Activated B cell treated with CpG ODN at 0.5 μM for 24 hours (primary cell): ENCODE measurements around the gene TMCO5A. TPM values are rescaled to one million over a fixed set of nuclear protein-coding genes. Genes with fewer than 3 reads are reported as not detected.

Experiments
- ATAC-seq: fragments of 200-7000 bp; cut with Tn5 transposase; one replicate; pipeline ENCODE4 v1.10.0; 2021; ENCODE audit warnings: low read depth, mild to moderate bottlenecking, moderate library complexity
- CTCF ChIA-PET: fragments of 350-600 bp; sonication (Branson Sonifier 250); formaldehyde crosslinking; loops from one replicate; lab custom pipeline; 2021; ENCODE audit warnings: antibody characterized with exemption; lab: Charles Lee
- POLR2A ChIA-PET: fragments of 350-600 bp; sonication (Branson Sonifier 250); formaldehyde crosslinking; loops from one replicate; lab custom pipeline; 2021; ENCODE audit warnings: antibody characterized with exemption; lab: Charles Lee
- DNase-seq: peaks from one replicate; pipeline ENCODE4 v3.0.0; 2022
- H3K27ac Mint-ChIP-seq: one replicate; pipeline ENCODE4 v1.8.0; 2020; ENCODE audit warnings: mixed read lengths
- H3K27me3 Mint-ChIP-seq: one replicate; pipeline ENCODE4 v1.8.0; 2021; ENCODE audit warnings: mixed read lengths
- H3K36me3 Mint-ChIP-seq: one replicate; pipeline ENCODE4 v1.8.0; 2021; ENCODE audit warnings: low read depth, mixed read lengths
- H3K4me1 Mint-ChIP-seq: one replicate; pipeline ENCODE4 v1.8.0; 2021; ENCODE audit warnings: mixed read lengths
- H3K4me3 Mint-ChIP-seq: one replicate; pipeline ENCODE4 v1.8.0; 2020; ENCODE audit warnings: mild to moderate bottlenecking, mixed read lengths
- H3K9me3 Mint-ChIP-seq: one replicate; pipeline ENCODE4 v1.8.0; 2020; ENCODE audit warnings: mixed read lengths
- intact Hi-C: fragments of 100-400 bp; cut with micrococcal nuclease; formaldehyde crosslinking; loops from one replicate; pipeline ENCODE4 v1.15.1; 2024
- total RNA-seq: library from RNA; stranded (reverse); gene quantifications from 2 replicates; pipeline ENCODE4 v1.2.3, GENCODE V29; 2022
- TF ChIP-seq, protein P1 (sequence below): fragments of 200-600 bp; IDR thresholded peaks from one replicate; pipeline ENCODE4 v1.8.0; 2022; ENCODE audit warnings: antibody characterized with exemption, mild to moderate bottlenecking

The TMCO5A gene
- total RNA-seq = not detected in 2 replicates

DNA sequence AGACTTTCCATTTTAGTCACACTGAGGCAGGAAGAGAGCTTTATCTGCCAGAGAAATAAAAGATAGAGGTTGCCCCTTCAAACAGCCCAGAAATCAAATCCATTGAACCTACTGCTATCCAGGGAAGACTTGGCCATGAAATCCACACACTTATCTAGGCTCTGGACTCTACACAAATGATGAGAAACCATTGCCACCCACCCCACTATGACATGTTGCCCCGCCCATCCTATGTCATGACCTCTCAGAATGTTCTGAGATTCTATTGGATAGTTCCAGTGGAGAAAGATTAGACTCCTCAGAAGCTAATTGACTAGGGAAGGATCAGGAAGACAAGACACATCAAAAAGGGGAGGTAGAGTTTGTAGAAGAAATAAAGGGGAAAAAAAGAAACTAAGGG lies at the start of gene TMCO5A:
Gene TMCO5A (plus strand): TSS at position 301 of the 400 bp plus-strand sequence. CDS start 1,684 bp downstream, outside the sequence.
- no peak for DNase-seq
- no peak for ATAC-seq
- Mint-ChIP-seq H3K27ac (no peak within 1 kb of the TSS), H3K36me3 (no peaks in the 10 kb centered on the region), H3K4me1 (no peaks in the 10 kb centered on the region), H3K27me3 (peaks cover 3% of the 10 kb centered on the region), H3K4me3 (no peak within 1 kb of the TSS), H3K9me3 (no peaks in the 10 kb centered on the region)
- POLR2A ChIA-PET = no interaction called here
- intact Hi-C loops = no loop called here
- CTCF ChIA-PET = no interaction called here
- TF ChIP-seq, protein P1, sequence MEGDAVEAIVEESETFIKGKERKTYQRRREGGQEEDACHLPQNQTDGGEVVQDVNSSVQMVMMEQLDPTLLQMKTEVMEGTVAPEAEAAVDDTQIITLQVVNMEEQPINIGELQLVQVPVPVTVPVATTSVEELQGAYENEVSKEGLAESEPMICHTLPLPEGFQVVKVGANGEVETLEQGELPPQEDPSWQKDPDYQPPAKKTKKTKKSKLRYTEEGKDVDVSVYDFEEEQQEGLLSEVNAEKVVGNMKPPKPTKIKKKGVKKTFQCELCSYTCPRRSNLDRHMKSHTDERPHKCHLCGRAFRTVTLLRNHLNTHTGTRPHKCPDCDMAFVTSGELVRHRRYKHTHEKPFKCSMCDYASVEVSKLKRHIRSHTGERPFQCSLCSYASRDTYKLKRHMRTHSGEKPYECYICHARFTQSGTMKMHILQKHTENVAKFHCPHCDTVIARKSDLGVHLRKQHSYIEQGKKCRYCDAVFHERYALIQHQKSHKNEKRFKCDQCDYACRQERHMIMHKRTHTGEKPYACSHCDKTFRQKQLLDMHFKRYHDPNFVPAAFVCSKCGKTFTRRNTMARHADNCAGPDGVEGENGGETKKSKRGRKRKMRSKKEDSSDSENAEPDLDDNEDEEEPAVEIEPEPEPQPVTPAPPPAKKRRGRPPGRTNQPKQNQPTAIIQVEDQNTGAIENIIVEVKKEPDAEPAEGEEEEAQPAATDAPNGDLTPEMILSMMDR = no peak

DNA sequence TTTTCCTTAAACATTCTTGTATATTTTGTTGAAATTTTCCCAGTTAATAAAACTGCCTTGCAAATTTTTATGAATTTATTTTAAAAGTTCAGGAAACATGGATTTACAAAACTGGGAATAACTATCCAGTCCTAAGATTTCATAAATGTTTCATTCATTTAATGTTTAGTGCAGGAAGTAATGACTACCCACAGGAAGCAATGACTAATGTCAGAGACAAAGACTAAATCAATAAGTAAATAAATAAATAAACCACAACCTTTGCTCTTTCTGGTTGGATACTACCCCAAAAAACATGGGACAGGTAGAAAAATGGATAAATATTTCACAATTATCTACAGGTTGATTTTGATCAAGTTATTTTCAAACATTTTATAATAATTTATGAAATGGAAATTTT lies 48.8 kb upstream of the TMCO5A start:
- no peak overlapping the region for H3K4me3 Mint-ChIP-seq
- DNase-seq (no peak), ATAC-seq (no peak)
- no peaks in the 10 kb centered on the region for H3K36me3 Mint-ChIP-seq
- H3K4me1 Mint-ChIP-seq = no peaks in the 10 kb centered on the region
- intact Hi-C loops = no loop called here
- H3K27ac Mint-ChIP-seq = no peak overlapping the region
- ChIA-PET POLR2A (no interaction called here), CTCF (no interaction called here)
- TF ChIP-seq, protein P1 = no peak
- peaks cover 5% of the 10 kb centered on the region for H3K27me3 Mint-ChIP-seq
- H3K9me3 Mint-ChIP-seq = no peaks in the 10 kb centered on the region

DNA sequence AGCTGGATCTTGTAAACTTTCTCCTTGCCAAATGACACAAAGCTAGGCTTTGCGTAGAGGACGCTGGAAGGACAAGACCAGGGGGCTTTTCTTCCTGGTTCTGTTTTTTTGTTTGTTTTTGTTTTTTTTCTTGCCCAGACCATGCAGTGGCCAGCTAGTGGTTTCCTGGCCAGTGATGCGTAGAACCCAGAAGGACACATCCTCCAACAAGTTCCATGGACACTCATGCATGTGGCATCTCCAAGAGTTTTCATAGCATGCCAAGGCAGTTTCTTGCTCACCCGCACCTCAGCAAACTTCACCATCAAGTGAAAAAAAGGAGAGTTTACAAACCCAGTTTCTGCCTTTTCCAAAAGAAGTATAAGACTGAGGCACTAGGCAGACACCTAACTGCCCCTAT lies 46.1 kb upstream of the TMCO5A start:
- TF ChIP-seq, protein P1 = no peak
- no peaks in the 10 kb centered on the region for H3K4me1 Mint-ChIP-seq

DNA sequence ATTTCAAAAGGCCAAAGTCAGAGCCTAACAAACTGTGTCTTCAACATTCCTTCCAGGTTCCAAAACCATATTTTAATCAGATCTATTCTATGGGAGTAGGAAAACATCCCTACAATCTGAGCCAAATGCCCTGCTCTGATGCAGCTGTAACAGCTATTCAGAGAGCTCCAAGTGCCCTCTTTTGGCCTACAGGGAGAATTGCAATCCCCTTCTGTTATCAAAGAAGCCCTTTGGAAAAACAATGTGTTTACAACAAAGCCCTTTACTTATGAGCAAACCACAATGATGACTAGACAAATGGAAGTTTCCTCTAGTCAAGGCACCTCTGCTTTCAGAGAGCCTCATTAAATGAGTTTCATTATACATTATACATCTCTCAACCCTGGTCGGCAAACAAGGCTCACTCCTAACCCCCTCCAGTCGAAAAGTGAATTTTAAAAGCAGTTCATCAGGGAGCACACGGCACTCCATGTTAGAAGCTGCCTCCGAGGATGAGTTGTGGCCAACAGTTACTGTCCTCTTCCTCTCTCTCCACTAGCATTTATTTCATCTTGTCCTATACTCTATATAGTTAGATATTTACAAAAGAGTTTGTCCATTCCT lies 42.6 kb upstream of the TMCO5A start:
- Mint-ChIP-seq H3K27ac (no peak overlapping the region), H3K36me3 (no peaks in the 10 kb centered on the region), H3K4me3 (no peak overlapping the region), H3K27me3 (peaks cover 8% of the 10 kb centered on the region), H3K4me1 (no peaks in the 10 kb centered on the region), H3K9me3 (no peaks in the 10 kb centered on the region)
- ChIA-PET CTCF (interaction anchor here (1.4 to 2.6 kb wide), 3 partner anchors 9 to 1390 kb away, joined by 4 to 9 read pairs (median 6); no protein-coding TSS in a partner anchor), POLR2A (no interaction called here)
- DNase-seq = no peak
- no peak for ATAC-seq
- TF ChIP-seq, protein P1 = no peak
- intact Hi-C loops = loop anchor here (1.0 to 10.0 kb wide), 2 partner anchors 463 to 1391 kb away; no protein-coding TSS in a partner anchor

More for the DNA sequence above, 46.1 kb upstream of the TMCO5A start:
- ATAC-seq (no peak), DNase-seq (no peak)
- H3K9me3 Mint-ChIP-seq = no peaks in the 10 kb centered on the region
- no peaks in the 10 kb centered on the region for H3K36me3 Mint-ChIP-seq
- peaks cover 6% of the 10 kb centered on the region for H3K27me3 Mint-ChIP-seq
- ChIA-PET POLR2A (no interaction called here), CTCF (no interaction called here)
- H3K27ac Mint-ChIP-seq = no peak overlapping the region
- H3K4me3 Mint-ChIP-seq = no peak overlapping the region
- intact Hi-C loops = no loop called here

DNA sequence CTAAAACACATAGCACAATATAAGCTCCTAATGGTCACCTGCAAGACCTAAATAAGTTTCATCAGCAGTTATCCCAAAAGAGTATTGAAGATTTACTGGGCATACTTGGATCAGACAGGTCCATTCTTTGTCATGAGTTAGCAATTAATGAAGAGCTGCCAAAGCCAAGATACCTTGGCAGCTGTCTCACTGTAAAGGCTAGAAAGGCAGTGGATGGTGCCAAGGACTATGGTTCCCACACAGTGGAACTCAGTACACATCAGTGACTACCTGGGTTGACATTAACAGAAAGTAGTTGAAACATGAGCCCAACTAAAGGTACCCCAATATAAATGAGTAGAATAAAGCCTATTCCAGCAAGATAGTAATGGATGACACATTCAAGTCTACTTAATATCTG lies 41.1 kb upstream of the TMCO5A start:
- Mint-ChIP-seq H3K27ac (no peak overlapping the region), H3K9me3 (no peaks in the 10 kb centered on the region), H3K4me1 (no peaks in the 10 kb centered on the region), H3K36me3 (no peaks in the 10 kb centered on the region), H3K27me3 (peaks cover 8% of the 10 kb centered on the region), H3K4me3 (no peak overlapping the region)
- intact Hi-C loops = loop anchor here (10.0 kb wide), 1 partner anchor 461 kb away; no protein-coding TSS in a partner anchor
- ATAC-seq = no peak
- ChIA-PET POLR2A (no interaction called here), CTCF (no interaction called here)
- DNase-seq = no peak
- TF ChIP-seq, protein P1 = no peak
